Measurements from ENCODE around the gene PIK3R6. TPM values are rescaled to one million over a fixed set of nuclear protein-coding genes. Genes with fewer than 3 reads are reported as not detected.

PIK3R6 gene
- total and polyA plus RNA-seq, 2 donors (not counting 1 experiment from before 2014, with no cell fraction given): 2.8 to 11.0 TPM

- H3K27ac ChIP-seq (ENCODE audit: low read length in 2 of 2): no peak overlapping the region
- H3K79me2 ChIP-seq (ENCODE audit: control insufficient read depth, insufficient read depth, low read length): no peaks in the 10 kb centered on the region
- H3K9me3 Mint-ChIP-seq (ENCODE audit: insufficient read depth): no peaks in the 10 kb centered on the region
- H3K36me3 ChIP-seq (replicated peaks in 1 of 2; ENCODE audit: control extremely low read depth in 1 of 2, control insufficient read depth in 1 of 2, extremely low read depth in 1 of 2, insufficient read depth in 2 of 2, low read length in 1 of 2): peaks cover 0 to 2% of the 10 kb centered on the region in 2 experiments
- no peak overlapping the region for H3K9ac ChIP-seq (ENCODE audit: low read length)
- no peak overlapping the region for H3K27ac Mint-ChIP-seq
- H3K4me2 ChIP-seq (replicated peaks; ENCODE audit: low read depth, low read length, poor library complexity, severe bottlenecking): no peak overlapping the region
- WGBS (ENCODE audit: insufficient coverage): 94% methylated on average over 4 of the region's 6 CpGs
- no peaks in the 10 kb centered on the region for H4K20me1 ChIP-seq (ENCODE audit: control insufficient read depth, insufficient read depth, low read length, poor library complexity, severe bottlenecking)
- H2AFZ ChIP-seq (ENCODE audit: insufficient read depth, low read depth, low read length, poor library complexity, severe bottlenecking): no peak overlapping the region
- no peak for DNase-seq
- CTCF ChIA-PET: interaction anchor here (1.3 kb wide), 2 partner anchors 11 to 59 kb away, joined by 3 read pairs; no protein-coding TSS in a partner anchor
- TF ChIP-seq, protein P1, sequence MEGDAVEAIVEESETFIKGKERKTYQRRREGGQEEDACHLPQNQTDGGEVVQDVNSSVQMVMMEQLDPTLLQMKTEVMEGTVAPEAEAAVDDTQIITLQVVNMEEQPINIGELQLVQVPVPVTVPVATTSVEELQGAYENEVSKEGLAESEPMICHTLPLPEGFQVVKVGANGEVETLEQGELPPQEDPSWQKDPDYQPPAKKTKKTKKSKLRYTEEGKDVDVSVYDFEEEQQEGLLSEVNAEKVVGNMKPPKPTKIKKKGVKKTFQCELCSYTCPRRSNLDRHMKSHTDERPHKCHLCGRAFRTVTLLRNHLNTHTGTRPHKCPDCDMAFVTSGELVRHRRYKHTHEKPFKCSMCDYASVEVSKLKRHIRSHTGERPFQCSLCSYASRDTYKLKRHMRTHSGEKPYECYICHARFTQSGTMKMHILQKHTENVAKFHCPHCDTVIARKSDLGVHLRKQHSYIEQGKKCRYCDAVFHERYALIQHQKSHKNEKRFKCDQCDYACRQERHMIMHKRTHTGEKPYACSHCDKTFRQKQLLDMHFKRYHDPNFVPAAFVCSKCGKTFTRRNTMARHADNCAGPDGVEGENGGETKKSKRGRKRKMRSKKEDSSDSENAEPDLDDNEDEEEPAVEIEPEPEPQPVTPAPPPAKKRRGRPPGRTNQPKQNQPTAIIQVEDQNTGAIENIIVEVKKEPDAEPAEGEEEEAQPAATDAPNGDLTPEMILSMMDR (IDR thresholded peaks at IDR 0.05): no peak
- no peak for TF ChIP-seq EZH2 (IDR thresholded peaks at IDR 0.05; ENCODE audit: borderline replicate concordance, insufficient read depth, low read depth, low read length, poor library complexity, severe bottlenecking)
- H3K27me3 Mint-ChIP-seq: no peaks in the 10 kb centered on the region
- no peak overlapping the region for H3K4me3 ChIP-seq (ENCODE audit: control extremely low read depth in 1 of 5, extremely low read depth in 1 of 5, insufficient read depth in 1 of 5, low read depth in 2 of 5, low read length in 4 of 5)
- POLR2A ChIA-PET: no interaction called here
- no peaks in the 10 kb centered on the region for H3K4me1 ChIP-seq (ENCODE audit: control insufficient read depth in 2 of 2, insufficient read depth in 2 of 2, low read length in 2 of 2)
- ATAC-seq (ENCODE audit: low read depth): no peak
- intact Hi-C loops (cut with micrococcal nuclease): no loop called here
- H3K4me3 Mint-ChIP-seq: no peak overlapping the region
- no peaks in the 10 kb centered on the region for H3K4me1 Mint-ChIP-seq
- peaks cover 0 to 11% (median 0%) of the 10 kb centered on the region in 3 donors for H3K9me3 ChIP-seq (ENCODE audit: control extremely low read depth in 1 of 3, control insufficient read depth in 2 of 3, insufficient read depth in 1 of 3, low read length in 2 of 3)
- H3K27me3 ChIP-seq (replicated peaks in 1 of 4; ENCODE audit: control extremely low read depth in 1 of 4, control insufficient read depth in 3 of 4, insufficient read depth in 4 of 4, low read length in 3 of 4): no peaks in the 10 kb centered on the region
These were observed 31.7 kb downstream of the PIK3R6 start for GRCh38 chr17:8835631-8836364.

- H3K27me3 Mint-ChIP-seq: no peaks in the 10 kb centered on the region
- ATAC-seq (ENCODE audit: low read depth) (no peak), DNase-seq (no peak)
- H3K9me3 ChIP-seq (ENCODE audit: control extremely low read depth in 1 of 3, control insufficient read depth in 2 of 3, insufficient read depth in 1 of 3, low read length in 2 of 3): peaks cover 0 to 11% (median 0%) of the 10 kb centered on the region in 3 donors
- no peak overlapping the region for H3K27ac Mint-ChIP-seq
- H4K20me1 ChIP-seq (ENCODE audit: control insufficient read depth, insufficient read depth, low read length, poor library complexity, severe bottlenecking): no peaks in the 10 kb centered on the region
- H3K4me3 Mint-ChIP-seq: no peak overlapping the region
- no peak overlapping the region for H2AFZ ChIP-seq (ENCODE audit: insufficient read depth, low read depth, low read length, poor library complexity, severe bottlenecking)
- WGBS (ENCODE audit: insufficient coverage): 93% methylated on average over 14 of the region's 14 CpGs
- CTCF ChIA-PET: interaction anchor here (1.3 to 2.2 kb wide), 2 partner anchors 50 to 60 kb away, joined by 3 to 7 read pairs; no protein-coding TSS in a partner anchor
- H3K27ac ChIP-seq (ENCODE audit: low read length in 2 of 2): no peak overlapping the region
- no peaks in the 10 kb centered on the region for H3K9me3 Mint-ChIP-seq (ENCODE audit: insufficient read depth)
- H3K36me3 ChIP-seq (replicated peaks in 1 of 2; ENCODE audit: control extremely low read depth in 1 of 2, control insufficient read depth in 1 of 2, extremely low read depth in 1 of 2, insufficient read depth in 2 of 2, low read length in 1 of 2): peaks cover 0 to 2% of the 10 kb centered on the region in 2 experiments
- no peak overlapping the region for H3K9ac ChIP-seq (ENCODE audit: low read length)
- no peaks in the 10 kb centered on the region for H3K4me1 Mint-ChIP-seq
- intact Hi-C loops (cut with micrococcal nuclease): no loop called here
- TF ChIP-seq, protein P1 (IDR thresholded peaks at IDR 0.05): no peak
- no peak for TF ChIP-seq EZH2 (IDR thresholded peaks at IDR 0.05; ENCODE audit: borderline replicate concordance, insufficient read depth, low read depth, low read length, poor library complexity, severe bottlenecking)
- no peak overlapping the region for H3K4me3 ChIP-seq (ENCODE audit: control extremely low read depth in 1 of 5, extremely low read depth in 1 of 5, insufficient read depth in 1 of 5, low read depth in 2 of 5, low read length in 4 of 5)
- H3K4me2 ChIP-seq (replicated peaks; ENCODE audit: low read depth, low read length, poor library complexity, severe bottlenecking): no peak overlapping the region
- POLR2A ChIA-PET: no interaction called here
- H3K4me1 ChIP-seq (ENCODE audit: control insufficient read depth in 2 of 2, insufficient read depth in 2 of 2, low read length in 2 of 2): no peaks in the 10 kb centered on the region
- H3K79me2 ChIP-seq (ENCODE audit: control insufficient read depth, insufficient read depth, low read length): no peaks in the 10 kb centered on the region
- H3K27me3 ChIP-seq (replicated peaks in 1 of 4; ENCODE audit: control extremely low read depth in 1 of 4, control insufficient read depth in 3 of 4, insufficient read depth in 4 of 4, low read length in 3 of 4): no peaks in the 10 kb centered on the region
These were observed 32.4 kb downstream of the PIK3R6 start for GRCh38 chr17:8835106-8835505.

Measured in B cell (primary cell).